HFF-Myc (cell line): ENCODE measurements around the gene SLC39A12.
A peak's percentile ranks its signal among the peaks of the same experiment; 100 is the strongest.

Source experiments
- DNase-seq: peaks from one replicate; pipeline ENCODE4 v3.0.0-alpha.2; 2011; ENCODE audit warnings: low read depth; ENCODE audit errors: extremely low read depth
- H3K4me3 ChIP-seq: replicated peaks from 2 replicates; pipeline ENCODE4 v1.5.1; 2011; ENCODE audit warnings: low read depth, mild to moderate bottlenecking, control low read depth, low read length
- TF ChIP-seq, protein P1 (sequence below): IDR thresholded peaks from 2 replicates; pipeline ENCODE4 v1.5.1; 2012; ENCODE audit warnings: mild to moderate bottlenecking, low read depth, low read length, control low read depth; ENCODE audit errors: missing control alignments

SLC39A12 gene

DNA sequence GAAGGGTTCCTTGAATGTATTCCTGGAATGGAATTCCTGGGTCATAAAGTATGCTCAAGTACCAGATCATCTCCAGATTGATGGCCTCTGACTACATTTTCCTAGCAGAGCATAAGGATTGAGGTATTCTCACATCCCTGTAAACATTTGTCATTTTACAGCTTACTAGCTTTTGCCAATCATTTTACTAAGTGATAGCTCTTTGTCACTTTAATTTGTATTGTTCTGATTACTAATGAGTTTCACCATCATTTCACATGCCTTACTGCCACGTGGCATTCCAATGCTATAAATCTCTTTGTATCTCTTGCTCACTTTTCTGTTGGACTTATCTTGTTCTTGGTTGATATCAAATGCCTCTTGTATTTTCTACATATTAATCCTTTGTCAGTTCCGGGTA is 119.9 kb downstream of the SLC39A12 start:
- no peak for DNase-seq
- TF ChIP-seq, protein P1, sequence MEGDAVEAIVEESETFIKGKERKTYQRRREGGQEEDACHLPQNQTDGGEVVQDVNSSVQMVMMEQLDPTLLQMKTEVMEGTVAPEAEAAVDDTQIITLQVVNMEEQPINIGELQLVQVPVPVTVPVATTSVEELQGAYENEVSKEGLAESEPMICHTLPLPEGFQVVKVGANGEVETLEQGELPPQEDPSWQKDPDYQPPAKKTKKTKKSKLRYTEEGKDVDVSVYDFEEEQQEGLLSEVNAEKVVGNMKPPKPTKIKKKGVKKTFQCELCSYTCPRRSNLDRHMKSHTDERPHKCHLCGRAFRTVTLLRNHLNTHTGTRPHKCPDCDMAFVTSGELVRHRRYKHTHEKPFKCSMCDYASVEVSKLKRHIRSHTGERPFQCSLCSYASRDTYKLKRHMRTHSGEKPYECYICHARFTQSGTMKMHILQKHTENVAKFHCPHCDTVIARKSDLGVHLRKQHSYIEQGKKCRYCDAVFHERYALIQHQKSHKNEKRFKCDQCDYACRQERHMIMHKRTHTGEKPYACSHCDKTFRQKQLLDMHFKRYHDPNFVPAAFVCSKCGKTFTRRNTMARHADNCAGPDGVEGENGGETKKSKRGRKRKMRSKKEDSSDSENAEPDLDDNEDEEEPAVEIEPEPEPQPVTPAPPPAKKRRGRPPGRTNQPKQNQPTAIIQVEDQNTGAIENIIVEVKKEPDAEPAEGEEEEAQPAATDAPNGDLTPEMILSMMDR: no peak
- no peak overlapping the region for H3K4me3 ChIP-seq

DNA sequence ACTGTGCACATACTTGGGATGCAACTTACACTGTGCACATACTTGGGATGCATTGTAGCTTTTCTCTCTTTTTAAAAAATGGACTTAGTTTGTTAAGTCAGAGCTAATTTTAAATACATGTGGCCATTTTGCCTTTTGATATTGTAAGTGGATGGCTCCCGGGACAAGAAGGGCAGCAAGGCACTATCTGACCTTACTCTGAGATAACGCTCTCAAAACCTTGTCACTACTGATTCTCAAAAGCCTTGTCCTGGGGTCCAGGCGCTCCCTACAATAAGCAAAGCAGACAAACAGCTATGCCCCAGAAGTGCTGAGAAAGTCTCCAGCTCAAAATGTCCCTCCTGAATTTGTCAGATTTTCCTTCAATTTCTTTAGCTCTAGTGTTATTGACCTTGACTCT is 121.6 kb downstream of the SLC39A12 start:
- TF ChIP-seq, protein P1: no peak
- no peak for DNase-seq
- no peak overlapping the region for H3K4me3 ChIP-seq

DNA sequence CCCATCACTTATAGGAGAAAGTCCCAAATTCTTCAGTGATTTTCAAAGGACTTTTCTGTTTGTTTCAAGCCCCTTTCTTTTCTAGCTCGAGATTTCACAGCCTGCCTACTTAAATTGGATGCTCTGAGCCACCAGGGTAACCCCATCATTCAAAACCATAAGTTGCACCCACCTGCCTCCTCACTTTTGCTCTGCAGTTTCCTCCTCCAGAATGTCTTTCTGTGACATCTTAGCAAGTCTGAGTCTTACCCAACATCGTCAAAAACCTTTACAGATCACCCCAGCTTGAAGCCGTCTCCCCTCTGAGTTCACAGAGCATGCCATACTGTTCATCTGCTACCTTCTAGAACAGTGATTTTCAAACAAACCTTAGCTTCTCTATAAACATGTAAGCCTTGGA is 124.2 kb downstream of the SLC39A12 start:
- no peak for DNase-seq
- H3K4me3 ChIP-seq: no peak overlapping the region
- TF ChIP-seq, protein P1: no peak

DNA sequence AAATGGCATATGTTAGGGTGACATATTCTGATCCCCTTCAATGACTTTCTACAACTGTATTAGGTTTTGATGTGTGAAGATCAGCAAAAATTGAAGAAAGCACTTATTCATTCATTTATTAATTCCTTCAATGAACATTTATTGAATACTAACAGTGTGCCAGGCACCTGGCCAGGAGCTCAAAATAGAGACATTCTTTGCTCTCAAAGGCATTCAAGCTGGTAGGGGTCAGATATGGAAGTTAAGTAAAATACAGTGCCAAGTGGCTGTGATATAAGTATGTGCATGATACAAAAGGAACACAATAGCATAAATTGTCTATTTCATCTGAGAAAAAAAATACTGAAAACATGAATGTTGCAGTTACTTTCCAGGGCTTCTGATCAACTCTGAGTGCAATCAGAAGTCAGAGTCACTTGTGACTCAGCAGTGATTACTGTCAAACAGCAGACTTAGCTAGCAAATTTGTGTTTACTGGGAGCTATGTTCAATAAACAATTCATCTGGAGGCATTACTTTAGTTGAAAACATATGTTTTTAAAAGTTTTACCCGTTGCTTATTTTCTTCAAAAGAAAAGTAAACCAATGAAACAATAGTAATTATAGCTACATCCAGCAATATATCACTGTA is 128.1 kb downstream of the SLC39A12 start:
- no peak overlapping the region for H3K4me3 ChIP-seq
- peak; percentile 10 for DNase-seq
- TF ChIP-seq, protein P1: no peak

DNA sequence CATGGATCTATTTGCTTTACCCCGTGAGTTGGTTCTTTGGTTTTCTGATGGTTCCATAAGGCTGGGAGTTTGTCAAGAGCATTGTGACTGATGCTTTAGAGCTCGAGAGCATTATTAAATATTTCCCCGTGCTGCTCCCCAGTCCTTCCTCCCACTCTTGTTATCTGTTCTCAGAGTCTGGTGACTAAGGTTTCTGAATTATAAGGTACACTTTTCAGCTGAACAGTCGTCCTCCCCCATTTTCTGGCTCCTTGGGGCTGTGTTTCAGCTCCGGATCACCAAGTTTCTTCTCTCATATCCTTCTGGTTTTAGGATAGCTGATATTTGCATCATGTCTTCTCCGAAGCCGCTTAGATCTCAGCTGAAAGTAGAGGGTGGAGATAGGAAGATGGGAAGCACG is 130.7 kb downstream of the SLC39A12 start:
- H3K4me3 ChIP-seq: no peak overlapping the region
- no peak for DNase-seq
- TF ChIP-seq, protein P1: no peak

DNA sequence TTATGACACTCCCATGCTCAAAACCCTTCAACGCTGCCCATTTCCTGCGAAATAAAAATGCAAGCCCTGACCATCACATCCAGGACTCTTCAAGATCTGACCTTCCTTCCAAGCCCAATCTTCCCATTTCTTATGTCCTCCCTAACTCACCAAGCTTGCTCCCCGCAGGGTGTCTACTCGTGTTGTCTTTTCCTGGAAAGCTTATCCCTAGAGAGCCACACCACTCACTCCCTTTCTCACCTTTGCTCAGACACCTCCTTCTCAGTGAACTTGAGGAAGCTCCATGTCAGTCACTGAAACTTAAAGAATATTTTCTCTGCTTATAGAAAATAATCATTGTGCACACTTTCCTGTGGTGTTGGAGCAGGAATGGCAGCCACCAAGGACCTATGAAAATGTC is 134.1 kb downstream of the SLC39A12 start:
- TF ChIP-seq, protein P1: no peak
- no peak overlapping the region for H3K4me3 ChIP-seq
- no peak for DNase-seq

DNA sequence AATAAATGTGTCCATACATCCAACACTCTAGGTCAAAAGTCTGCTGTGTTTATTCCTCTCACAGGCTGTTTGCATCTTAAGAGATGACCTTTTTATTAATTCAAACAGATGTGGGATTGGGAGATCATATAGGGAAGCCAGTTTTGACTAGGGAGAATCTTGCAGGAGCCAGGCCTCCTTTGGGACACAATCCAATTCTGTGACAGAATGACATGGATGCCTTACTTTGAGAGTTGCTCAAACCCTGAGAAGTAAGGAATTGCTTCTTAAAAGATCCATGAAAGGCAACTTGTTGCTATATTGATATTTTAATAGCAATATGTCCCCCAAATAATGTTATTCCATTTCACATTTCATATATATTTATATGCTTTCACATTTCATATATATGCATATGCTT is 135.0 kb downstream of the SLC39A12 start:
- TF ChIP-seq, protein P1: no peak
- no peak overlapping the region for H3K4me3 ChIP-seq
- no peak for DNase-seq
